BJ (cell line): ENCODE results near the gene MAN2A2. TPM values are rescaled to one million over a fixed set of nuclear protein-coding genes. Genes with fewer than 3 reads are reported as not detected.

ENCODE experiments used
- CTCF ChIA-PET: fragments of 350-600 bp; formaldehyde crosslinking; extraction: SDS; loops from one replicate; lab custom pipeline; 2021; ENCODE audit warnings: antibody characterized with exemption, inconsistent platforms; lab: Yijun Ruan, JAX
- POLR2A ChIA-PET: fragments of 300-600 bp; sonication (Branson Sonifier 250); formaldehyde crosslinking; extraction: SDS; loops from one replicate; lab custom pipeline; 2021; ENCODE audit warnings: antibody characterized with exemption; lab: Charles Lee
- DNase-seq: peaks from one replicate; pipeline ENCODE4 v3.0.0-alpha.2; 2011; ENCODE audit warnings: low read depth
- H3K27me3 ChIP-seq: 2 replicates; pipeline ENCODE4 v1.6.0; 2011; ENCODE audit warnings: low read length; ENCODE audit not compliant: control insufficient read depth, insufficient read depth
- H3K36me3 ChIP-seq: 2 replicates; pipeline ENCODE4 v1.5.1; 2011; ENCODE audit warnings: low read length; ENCODE audit not compliant: control insufficient read depth, insufficient read depth
- H3K4me3 ChIP-seq: 2 replicates; pipeline ENCODE4 v1.5.1; 2011; ENCODE audit warnings: low read depth, mild to moderate bottlenecking, control low read depth, low read length
- CTCF ChIP-seq: IDR thresholded peaks from 2 replicates; pipeline ENCODE4 v1.5.1; 2011; ENCODE audit warnings: low read depth, mild to moderate bottlenecking, control low read depth, inconsistent platforms, low read length, moderate library complexity; ENCODE audit not compliant: insufficient read depth
- polyA plus RNA-seq: library from polyadenylated mRNA; depleted of rRNA; stranded (reverse); fragments of >200 nt; gene quantifications from 2 replicates; pipeline ENCODE4 v1.2.3, GENCODE V29; 2011

The MAN2A2 gene
- polyA plus RNA-seq, 1 experiment, result 40.4 TPM

GRCh38 chr15:90953947-90954711 lies 51.0 kb downstream of the MAN2A2 start:
- peaks cover 28% of the 10 kb centered on the region for H3K36me3 ChIP-seq
- no peak for TF ChIP-seq CTCF
- no peak for DNase-seq
- no peak overlapping the region for H3K4me3 ChIP-seq
- CTCF ChIA-PET, result interaction anchor here (0.6 to 9.3 kb wide), 7 partner anchors 11 to 1450 kb away, joined by 3 to 122 read pairs (median 5); partner anchors contain the start of genes HDDC3 and UNC45A
- no peaks in the 10 kb centered on the region for H3K27me3 ChIP-seq
- POLR2A ChIA-PET, result no interaction called here

GRCh38 chr15:90954712-90955623 lies 51.9 kb downstream of the MAN2A2 start, which contains the start of gene RCCD1:
RCCD1 (plus strand) TSS chr15:90954884; CDS start chr15:90956735, 1,851 bp downstream.
- TF ChIP-seq CTCF, result no peak
- POLR2A ChIA-PET, result no interaction called here
- CTCF ChIA-PET, result interaction anchor here (0.8 to 9.3 kb wide), 10 partner anchors 12 to 318 kb away, joined by 3 to 122 read pairs (median 33); partner anchors contain the start of genes HDDC3 and UNC45A
- DNase-seq, result peak; percentile 68
- Histone ChIP-seq H3K4me3 (peak within 1 kb of the TSS; percentile 78), H3K27me3 (no peaks in the 10 kb centered on the region), H3K36me3 (peaks cover 20% of the 10 kb centered on the region)

GRCh38 chr15:90955624-90956273 lies 52.6 kb downstream of the MAN2A2 start:
- DNase-seq, result no peak
- ChIA-PET CTCF (interaction anchor here (0.7 to 9.3 kb wide), 22 partner anchors 7 to 1117 kb away, joined by 3 to 122 read pairs (median 11); partner anchors contain the start of genes HDDC3, PRC1 and UNC45A), POLR2A (no interaction called here)
- no peak for TF ChIP-seq CTCF
- H3K27me3 ChIP-seq, result no peaks in the 10 kb centered on the region
- peak overlapping the region; percentile 78 for H3K4me3 ChIP-seq
- H3K36me3 ChIP-seq, result peaks cover 14% of the 10 kb centered on the region

GRCh38 chr15:90956274-90957030 lies 53.4 kb downstream of the MAN2A2 start:
- TF ChIP-seq CTCF, result peak; percentile 72
- DNase-seq, result no peak
- H3K27me3 ChIP-seq, result no peaks in the 10 kb centered on the region
- ChIA-PET POLR2A (interaction anchor here (0.6 kb wide), 1 partner anchor 30 kb away, joined by 3 read pairs; no protein-coding TSS in a partner anchor), CTCF (interaction anchor here (0.6 to 9.3 kb wide), 34 partner anchors 8 to 1117 kb away, joined by 3 to 122 read pairs (median 5); partner anchors contain the start of genes HDDC3, PRC1, UNC45A and VPS33B)
- peak overlapping the region; percentile 65 for H3K4me3 ChIP-seq
- H3K36me3 ChIP-seq, result peaks cover 16% of the 10 kb centered on the region
